ENCODE results near the gene MYL7.

MYL7 gene

DNA sequence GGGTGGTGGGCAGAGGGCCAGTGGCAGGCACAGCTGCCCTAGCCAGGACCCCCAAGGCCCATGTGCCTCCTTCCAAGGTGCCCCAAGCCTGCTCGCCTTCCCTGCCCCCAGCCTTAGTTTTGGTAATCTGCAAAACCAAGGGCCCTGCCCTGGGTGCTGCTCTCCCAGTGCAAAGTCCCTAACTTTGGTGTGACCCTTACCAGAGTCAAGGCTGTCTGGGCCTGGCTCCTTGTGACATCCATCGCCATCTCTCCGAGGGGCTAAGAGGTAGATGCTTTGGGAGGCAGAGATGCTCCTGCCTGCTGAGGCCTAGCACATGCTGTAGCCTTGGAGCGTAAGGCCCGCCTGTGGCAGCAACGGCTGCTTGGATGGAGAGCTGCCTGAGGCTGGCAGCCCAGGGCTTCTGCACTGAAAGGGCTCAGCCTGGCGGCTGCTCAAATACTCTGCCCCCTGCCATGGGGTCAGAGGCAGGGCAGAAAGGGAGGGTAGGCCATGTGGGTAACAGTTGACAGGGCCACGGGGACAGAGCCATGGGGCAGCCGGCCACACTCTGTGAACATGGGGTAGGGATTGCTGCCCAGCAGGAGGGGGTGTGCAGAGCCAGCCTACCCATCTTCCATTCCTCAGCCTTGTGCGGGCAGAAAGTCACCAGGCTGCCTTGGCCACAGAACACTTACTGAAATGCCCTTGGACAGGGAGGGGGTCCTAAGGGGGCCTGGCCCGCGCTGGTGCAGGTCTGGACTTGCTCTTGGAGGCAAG, 17.9 kb upstream of the MYL7 start:
- TF ChIP-seq, protein P1, sequence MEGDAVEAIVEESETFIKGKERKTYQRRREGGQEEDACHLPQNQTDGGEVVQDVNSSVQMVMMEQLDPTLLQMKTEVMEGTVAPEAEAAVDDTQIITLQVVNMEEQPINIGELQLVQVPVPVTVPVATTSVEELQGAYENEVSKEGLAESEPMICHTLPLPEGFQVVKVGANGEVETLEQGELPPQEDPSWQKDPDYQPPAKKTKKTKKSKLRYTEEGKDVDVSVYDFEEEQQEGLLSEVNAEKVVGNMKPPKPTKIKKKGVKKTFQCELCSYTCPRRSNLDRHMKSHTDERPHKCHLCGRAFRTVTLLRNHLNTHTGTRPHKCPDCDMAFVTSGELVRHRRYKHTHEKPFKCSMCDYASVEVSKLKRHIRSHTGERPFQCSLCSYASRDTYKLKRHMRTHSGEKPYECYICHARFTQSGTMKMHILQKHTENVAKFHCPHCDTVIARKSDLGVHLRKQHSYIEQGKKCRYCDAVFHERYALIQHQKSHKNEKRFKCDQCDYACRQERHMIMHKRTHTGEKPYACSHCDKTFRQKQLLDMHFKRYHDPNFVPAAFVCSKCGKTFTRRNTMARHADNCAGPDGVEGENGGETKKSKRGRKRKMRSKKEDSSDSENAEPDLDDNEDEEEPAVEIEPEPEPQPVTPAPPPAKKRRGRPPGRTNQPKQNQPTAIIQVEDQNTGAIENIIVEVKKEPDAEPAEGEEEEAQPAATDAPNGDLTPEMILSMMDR (IDR thresholded peaks at IDR 0.05; ENCODE audit: low read depth, low read length) = no peak
- TF ChIP-seq, protein P2, sequence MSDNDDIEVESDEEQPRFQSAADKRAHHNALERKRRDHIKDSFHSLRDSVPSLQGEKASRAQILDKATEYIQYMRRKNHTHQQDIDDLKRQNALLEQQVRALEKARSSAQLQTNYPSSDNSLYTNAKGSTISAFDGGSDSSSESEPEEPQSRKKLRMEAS (IDR thresholded peaks at IDR 0.05; ENCODE audit: low read depth, low read length) = no peak
- TF ChIP-seq MYC (IDR thresholded peaks at IDR 0.05; ENCODE audit: low read depth, low read length) (no peak), POLR2A (IDR thresholded peaks at IDR 0.05; ENCODE audit: extremely low read depth, insufficient read length) (no peak)
- DNase-seq (ENCODE audit: low read depth) = no peak
- H3K4me3 ChIP-seq (ENCODE audit: low read depth, low read length) = no peak overlapping the region

DNA sequence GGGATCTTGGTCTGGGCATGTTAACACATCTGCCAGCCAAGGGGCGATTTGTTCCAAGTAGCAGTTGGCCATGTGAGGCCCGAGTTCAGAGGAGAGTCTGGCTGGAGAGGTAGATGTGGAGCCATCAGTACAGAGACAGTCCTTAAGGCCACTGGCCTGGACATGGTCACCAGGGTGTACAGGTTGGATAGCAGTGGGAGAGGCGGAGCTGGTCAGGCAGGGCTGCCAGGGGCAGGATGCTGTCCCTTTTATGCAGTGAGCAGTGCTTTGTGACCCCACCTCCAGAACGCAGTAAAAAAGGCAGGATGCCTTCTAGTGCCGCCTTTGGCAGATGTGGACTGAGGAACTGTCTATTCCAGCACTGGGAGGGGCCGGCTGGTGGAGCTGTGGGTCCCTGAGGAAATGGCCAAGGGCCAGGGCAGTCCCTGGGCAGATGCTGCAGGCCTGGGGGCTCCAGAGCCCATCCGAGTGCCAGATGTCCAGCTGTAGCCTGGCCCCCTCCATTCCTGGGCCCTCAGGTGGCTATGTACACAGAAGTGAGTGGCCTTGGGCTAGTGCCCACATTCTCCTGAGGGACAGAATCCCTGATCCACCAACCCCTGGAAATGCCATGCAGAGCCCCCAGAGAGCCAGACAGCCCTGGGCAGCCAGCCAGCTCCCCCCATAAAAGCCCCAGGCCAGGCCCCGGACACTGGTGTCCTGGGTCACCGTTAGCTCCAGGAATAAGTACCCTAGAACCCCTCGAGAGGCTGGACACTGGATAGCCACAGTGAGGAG, 17.2 kb upstream of the MYL7 start:
- no peak for TF ChIP-seq POLR2A (IDR thresholded peaks at IDR 0.05; ENCODE audit: extremely low read depth, insufficient read length)
- TF ChIP-seq, protein P2 (IDR thresholded peaks at IDR 0.05; ENCODE audit: low read depth, low read length) = no peak
- TF ChIP-seq, protein P1 (IDR thresholded peaks at IDR 0.05; ENCODE audit: low read depth, low read length) = no peak
- no peak for TF ChIP-seq MYC (IDR thresholded peaks at IDR 0.05; ENCODE audit: low read depth, low read length)
- DNase-seq (ENCODE audit: low read depth) = no peak
- H3K4me3 ChIP-seq (ENCODE audit: low read depth, low read length) = no peak overlapping the region

DNA sequence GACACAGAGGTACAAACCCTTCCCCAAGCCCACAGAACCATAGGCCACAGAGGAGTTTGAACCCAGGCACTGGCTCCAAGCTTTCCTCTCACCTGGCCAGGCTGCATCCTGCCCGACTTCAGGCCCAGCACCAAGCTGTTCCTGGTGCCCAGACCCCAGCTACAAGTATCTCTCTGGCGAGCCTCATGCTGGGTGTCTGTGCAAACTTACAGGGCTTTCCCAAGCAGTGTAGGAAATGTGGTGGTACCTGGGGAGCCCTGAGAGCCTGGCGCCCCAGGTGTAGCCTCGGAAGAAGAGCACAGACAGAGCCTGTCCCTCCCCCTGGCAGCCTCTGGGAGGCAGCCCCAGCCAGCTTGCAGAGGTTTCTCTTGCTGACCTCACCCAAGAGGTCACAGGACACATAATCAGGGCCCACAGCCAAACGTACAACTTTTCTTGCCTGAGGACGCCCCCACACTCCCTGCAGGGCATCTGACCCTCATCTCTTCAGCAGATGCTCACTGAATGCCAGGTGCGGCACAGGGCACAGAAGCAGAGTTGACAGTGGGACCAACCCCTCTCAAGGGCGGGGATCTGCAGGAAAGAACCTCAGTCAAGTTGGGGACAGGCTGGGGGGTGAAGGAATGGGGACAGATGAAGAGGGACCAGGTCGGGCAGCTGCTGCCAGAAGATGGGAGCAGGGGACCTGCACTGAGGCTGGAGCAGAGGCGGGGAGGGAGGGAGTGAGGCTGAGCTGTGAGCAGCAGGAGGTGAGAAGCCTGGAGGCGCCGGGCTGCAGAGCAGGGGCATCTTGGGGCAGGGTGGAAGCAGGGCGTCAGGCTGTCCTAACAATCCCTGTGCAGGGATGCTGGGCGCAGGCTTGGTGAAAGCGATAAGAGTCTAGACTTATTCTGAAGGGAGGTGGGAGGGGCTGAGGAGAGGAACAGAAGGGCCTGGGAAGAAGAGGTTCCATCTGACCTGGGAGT, 16.3 kb upstream of the MYL7 start:
- TF ChIP-seq MYC (IDR thresholded peaks at IDR 0.05; ENCODE audit: low read depth, low read length) (no peak), POLR2A (IDR thresholded peaks at IDR 0.05; ENCODE audit: extremely low read depth, insufficient read length) (no peak)
- TF ChIP-seq, protein P2 (IDR thresholded peaks at IDR 0.05; ENCODE audit: low read depth, low read length) = no peak
- TF ChIP-seq, protein P1 (IDR thresholded peaks at IDR 0.05; ENCODE audit: low read depth, low read length) = no peak
- H3K4me3 ChIP-seq (ENCODE audit: low read depth, low read length) = no peak overlapping the region
- no peak for DNase-seq (ENCODE audit: low read depth)

DNA sequence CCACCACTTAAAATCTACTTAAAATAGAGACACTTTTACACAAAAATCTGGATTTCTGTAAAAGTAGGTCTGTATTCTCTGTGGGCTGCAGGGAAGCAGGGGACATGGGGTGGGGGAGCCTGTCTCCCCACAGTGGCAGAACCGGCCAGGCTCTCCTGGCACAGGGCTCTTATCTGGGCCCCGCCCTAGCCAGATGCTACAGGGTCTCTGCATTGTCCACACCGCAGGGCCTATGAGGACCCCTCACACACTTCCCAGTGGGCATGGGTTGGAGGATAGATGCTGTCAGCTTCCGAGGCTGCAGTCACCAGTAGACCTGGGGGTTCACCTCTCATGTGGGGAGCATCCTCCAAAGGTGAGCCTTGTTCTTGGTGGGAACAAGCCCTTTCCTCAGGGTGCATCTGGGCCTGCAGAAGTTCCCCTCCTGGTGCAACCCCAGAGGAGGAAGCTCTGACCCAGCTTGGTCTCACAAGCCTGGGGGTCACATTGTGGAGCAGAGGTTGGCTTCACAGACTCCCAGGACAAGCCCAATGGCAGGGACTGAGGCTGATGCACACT, 15.4 kb upstream of the MYL7 start:
- no peak for DNase-seq (ENCODE audit: low read depth)
- no peak for TF ChIP-seq MYC (IDR thresholded peaks at IDR 0.05; ENCODE audit: low read depth, low read length)
- TF ChIP-seq, protein P2 (IDR thresholded peaks at IDR 0.05; ENCODE audit: low read depth, low read length) = no peak
- TF ChIP-seq POLR2A (IDR thresholded peaks at IDR 0.05; ENCODE audit: extremely low read depth, insufficient read length) = no peak
- TF ChIP-seq, protein P1 (IDR thresholded peaks at IDR 0.05; ENCODE audit: low read depth, low read length) = no peak
- no peak overlapping the region for H3K4me3 ChIP-seq (ENCODE audit: low read depth, low read length)
